ENCODE data around the gene BLACAT1.

The BLACAT1 gene

DNA sequence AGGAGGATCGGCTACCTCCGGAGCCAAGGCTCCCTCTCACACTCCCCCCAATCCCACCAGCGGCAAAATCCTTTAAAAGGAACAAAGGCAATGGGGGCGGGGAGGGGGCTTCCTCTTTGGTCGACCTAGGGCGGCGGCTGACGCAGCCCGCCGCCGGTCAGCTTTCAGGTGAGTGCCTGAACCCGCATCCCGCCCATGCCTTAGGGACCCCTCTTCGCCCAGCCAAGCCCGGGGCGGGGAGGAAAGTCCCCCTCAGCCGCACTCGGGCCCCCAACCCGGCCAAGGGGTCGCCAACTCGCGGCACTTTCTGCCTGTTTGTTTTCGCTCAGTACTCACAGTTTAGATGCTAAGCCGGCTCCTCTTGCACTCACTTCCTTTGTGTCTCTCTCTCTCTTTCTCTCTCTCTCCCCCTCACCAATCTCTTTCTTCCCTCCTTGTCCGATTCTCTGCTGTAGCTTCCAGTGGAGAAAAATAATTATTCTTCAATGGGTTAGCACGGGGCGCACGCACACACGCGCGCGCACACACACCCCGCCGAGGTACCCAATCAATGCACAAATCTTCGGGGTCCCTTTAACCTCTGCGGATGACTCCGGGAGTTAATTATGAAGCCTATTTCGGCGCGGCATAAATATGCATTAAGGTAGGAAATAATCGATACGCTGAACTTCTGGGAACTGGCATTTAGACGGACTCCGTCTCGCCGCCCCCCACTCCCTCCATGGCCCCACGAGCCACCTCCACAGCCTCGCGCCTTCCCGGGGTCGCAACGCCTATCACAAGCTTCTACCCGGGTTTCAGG lies at the start of gene BLACAT1:
Gene BLACAT1, minus strand, starts transcription at position 465 of the 802 bp plus-strand sequence.
- no peak for DNase-seq (ENCODE audit: low read depth)

DNA sequence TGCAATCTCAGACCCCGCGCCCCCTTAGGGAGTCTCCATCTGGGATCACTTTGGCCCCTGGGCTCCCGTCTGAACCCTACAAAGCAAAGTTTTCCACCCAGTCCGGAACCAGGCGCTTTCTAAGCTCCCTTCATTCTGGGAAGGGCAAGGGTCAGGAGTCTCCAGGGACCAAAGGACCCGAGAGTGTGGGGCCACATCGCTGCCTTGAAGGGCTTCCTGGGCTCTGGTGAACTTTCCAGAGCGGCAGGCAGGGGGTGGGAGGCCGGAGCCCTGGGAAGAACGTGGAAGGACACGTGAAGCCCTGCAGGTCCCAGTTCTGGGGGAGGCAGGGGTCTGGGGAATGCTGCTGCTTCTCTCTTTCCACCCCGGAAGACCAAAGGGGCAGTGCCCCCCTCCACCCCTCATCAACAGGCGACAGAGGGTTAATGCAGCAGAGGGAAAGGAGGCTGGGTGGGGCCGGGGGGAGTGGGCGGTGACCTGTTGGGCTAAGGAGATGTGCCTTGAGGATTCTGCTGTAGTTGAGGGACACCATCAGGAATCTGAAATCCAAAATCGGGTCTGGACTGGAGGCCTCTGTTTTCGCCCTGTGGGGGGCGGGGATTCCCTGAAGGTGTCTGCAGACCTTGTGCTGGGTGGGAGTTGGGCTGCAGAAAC lies 49.4 kb upstream of the BLACAT1 start:
- DNase-seq (ENCODE audit: low read depth), result no peak

DNA sequence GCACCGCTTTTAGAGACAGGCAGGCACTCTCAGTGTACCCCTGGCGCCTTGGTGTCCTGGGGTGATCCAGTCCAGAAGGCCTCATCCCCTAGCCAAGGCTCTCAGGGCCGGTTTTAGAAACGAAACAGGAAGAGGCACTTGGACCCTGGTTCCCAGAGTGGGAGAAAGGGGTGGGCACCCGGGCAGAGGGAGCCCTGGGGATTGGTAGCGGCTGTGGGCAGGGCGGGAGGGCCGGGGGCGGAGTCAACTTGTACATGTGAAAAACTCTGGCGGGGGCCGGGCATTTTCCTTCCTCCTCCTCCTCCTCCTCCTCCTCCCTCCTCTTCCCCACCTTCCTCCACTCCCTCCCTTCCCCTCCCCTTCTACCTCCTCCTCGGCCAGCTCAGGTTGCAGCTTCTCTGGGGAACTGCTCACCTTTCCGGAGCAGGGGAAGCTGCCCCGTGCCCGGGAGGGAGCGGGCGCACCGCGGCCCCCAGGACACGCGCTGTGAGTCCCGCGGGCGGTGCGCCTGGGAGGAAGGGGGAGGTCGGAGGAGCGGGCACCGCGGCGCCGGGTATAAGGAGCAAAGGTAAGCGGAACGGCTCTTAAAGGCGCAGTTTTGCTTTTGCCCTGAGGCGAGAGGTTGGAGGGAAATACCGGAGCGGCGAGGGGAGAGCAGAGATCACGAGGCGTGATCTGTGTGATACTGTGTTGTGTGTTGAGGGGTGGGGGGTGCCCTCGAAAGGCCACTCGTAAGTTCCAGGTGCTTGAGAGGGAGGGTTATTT lies 48.6 kb upstream of the BLACAT1 start, which contains the start of gene CDK18:
Gene CDK18, plus strand, starts transcription at position 359 of the 765 bp plus-strand sequence. CDS start 18,499 bp downstream, outside the sequence.
- no peak for DNase-seq (ENCODE audit: low read depth)

DNA sequence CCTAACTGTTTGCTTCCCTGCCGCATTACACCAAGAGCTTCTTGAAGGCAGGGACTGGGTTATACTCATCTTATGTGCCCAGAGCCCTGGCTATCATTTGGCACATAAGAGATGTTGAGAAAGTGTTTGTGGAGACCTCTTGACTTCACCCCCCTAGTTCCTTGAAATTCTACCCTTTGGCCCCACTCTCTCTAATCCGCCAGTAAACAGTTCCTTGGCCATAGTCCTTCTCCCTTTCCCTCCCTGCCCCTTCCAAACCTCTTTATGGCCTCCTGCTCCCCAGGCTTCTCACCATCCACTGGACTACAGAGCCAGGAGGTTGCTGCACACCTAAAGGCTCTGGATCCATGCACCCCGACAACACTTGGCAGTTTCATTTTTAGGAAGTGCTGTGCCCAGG lies 47.1 kb upstream of the BLACAT1 start:
- DNase-seq (ENCODE audit: low read depth), result no peak

DNA sequence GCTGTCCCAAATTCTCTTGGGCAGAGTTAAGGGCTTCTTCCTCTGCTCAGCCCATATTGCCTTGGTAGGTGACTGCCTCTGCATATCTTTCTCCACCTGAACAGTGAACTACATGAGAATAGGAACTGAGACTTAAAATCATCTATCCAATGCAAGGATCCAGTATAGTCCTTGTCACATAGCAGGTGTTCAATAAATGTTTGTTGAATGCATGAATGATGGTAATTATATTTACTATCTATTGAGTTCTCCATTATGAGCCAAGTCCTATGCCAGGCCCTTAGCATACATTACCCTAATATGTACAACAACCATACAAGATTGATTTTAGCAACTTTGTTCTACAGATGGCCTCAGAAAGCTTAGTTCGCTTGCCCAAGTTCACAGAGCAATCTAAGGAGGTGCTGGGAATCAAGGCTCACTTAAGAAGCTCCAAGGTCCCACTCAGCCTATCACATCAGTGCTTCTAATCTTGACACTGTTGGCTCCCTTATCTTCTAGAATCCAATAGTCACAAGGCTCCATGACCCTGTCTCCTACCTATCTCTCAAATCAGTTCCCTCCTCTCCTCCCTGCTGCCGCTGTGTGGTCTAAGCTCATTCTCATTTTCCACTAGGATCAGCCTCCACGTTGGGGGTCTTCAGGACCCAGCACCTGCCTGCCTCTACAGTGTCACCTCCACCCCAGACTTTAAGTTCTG lies 46.4 kb upstream of the BLACAT1 start:
- no peak for DNase-seq (ENCODE audit: low read depth)

DNA sequence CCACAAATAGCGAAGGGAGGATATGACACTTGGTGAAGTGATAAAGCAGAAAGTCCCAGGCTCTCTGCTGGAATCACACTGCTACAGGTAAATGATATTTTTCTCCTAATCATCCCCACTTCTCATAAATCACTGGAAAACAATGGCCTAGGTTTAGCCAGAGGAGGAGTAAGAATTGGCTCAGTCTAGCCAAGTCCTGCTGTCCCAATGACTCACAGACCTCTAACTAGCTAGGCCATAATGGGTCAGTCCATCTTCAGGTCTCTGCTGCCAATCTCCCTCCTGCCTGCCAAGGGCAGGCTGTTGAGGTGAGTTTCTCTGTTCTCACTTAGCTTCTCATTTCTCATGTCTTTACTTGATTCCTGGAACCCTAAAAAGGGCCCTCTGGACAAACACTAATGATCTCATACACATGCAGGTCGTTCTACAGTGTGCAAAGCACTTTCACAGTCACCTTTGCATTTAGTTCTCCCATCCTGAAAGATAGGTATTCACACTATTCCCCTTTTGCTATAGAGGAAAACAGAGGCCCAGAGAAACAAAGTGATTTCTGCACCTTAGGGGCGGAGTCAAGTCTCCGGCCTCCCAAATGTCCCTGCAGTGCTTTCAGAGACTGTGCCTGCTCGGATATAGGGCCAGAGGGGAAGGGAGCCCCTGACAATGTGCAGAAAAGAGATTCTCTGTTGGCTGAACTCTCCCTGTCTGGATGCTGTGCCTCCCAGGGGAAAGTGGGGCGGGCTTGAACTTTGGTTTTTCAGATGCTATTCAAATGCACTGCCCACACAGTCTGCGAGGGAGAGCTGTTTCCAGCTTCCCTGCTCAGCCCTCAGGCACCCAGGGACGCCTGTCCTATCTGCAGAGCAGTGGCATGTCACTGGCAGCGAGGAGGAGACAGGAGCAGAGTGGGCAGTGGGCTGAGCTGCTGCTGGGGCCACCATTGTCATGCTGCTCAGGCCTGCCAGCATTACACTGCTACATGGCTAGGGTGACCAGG lies 44.7 kb upstream of the BLACAT1 start:
- DNase-seq (ENCODE audit: low read depth), result no peak

DNA sequence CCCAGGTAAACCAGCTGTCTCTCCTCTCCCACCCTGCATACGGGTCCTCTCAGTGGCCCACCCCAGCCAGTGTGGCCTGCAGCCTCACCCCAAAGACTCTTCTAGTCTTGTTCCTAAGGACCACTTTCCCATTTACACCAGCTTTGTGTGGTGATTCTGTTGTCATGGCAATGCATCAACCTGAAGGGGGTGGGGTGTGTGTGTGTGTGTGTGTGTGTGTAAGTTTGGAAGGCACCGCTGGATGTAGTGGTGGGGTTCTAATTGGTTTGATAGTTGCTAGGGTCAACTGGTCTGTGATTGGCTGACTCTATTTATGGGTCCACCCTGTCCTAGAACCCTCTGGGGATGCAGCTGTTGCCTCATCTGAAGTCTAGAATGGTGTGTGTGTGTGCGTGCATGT lies 43.9 kb upstream of the BLACAT1 start:
- no peak for DNase-seq (ENCODE audit: low read depth)

DNA sequence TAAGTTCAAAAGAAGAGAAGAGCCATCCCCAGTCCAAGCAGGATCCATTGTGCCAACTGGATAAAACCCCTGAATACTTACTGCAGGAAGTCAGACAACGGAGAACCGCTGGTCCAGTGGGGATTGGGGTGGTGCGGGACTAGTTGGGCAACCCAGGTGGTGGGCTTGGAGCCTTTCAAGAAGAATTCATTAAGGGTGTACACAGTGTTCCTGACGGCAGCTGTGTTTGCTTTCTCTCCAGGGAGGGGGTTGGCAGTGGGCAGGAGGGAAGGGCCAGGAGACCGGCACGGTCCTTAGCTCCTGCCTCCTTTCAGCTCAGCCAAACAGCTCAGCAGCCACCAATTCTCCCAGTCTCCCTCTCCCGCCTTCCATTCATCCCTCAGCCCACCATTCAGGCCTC lies 41.5 kb upstream of the BLACAT1 start:
- DNase-seq (ENCODE audit: low read depth), result no peak

DNA sequence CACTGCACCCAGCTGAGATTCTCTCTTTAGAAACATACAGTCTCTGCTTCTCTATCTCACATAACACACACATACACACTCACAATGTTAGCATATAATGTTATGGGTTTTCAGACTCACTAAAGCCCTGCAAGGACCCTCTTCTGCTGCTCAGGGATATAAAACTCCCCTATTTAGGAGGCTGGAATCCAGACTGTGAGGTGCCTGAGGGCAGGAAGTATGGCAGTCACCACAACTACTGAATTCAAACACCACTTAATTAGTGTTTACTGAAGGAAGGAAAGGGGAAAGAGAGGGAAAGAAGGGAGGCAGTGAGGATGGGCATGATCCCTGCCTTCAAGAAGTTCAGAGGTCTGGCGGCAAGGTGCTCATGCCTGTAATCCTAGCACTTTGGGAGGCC lies 40.8 kb upstream of the BLACAT1 start:
- no peak for DNase-seq (ENCODE audit: low read depth)

DNA sequence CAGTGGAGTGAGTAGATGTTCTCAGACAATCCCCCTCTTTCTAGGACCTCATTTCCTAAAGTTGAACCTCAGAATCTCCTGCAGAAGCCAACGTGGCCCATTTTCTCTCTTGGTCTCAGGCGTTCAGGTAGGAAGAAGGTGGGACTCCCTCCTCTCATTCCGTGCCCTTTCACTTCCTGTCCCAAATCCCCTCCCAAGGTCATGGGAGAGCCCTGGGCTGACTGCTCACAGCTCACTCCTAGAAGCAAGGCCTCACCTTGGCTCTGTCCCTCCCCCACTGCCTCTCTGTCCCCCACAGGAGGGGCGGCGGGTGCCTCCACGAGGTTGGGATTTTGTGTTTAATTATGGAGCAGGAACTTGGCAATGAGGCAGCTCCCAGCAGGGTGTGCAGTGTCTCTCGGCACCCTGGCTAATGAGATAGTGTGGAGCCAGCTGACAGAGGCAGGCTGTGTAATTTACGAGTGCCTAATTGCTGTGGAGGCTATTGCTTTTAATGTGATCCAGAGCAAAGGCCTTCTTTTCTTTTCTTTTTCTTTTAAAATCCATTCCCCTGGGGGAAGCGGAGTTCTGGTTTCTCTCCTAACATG lies 39.5 kb upstream of the BLACAT1 start:
- no peak for DNase-seq (ENCODE audit: low read depth)

DNA sequence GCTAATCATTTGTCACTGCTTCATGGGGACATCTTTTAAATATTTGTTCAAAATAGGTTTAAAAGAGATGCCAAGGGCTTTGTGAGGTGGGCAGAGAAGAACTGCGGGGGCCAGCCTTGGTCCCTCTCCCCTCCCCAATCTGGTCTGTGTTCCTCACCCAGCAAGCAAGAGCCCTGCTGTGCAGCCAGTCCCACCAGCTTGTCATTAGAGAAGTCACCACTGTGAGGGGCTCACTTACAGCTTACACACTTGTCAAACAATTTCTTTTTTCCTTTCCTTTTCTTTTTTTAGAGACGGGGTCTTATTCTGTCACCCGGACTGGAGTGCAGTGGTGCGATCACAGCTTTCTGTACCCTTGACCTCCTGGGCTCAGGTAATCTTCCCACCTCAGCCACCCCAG lies 38.3 kb upstream of the BLACAT1 start:
- no peak for DNase-seq (ENCODE audit: low read depth)

DNA sequence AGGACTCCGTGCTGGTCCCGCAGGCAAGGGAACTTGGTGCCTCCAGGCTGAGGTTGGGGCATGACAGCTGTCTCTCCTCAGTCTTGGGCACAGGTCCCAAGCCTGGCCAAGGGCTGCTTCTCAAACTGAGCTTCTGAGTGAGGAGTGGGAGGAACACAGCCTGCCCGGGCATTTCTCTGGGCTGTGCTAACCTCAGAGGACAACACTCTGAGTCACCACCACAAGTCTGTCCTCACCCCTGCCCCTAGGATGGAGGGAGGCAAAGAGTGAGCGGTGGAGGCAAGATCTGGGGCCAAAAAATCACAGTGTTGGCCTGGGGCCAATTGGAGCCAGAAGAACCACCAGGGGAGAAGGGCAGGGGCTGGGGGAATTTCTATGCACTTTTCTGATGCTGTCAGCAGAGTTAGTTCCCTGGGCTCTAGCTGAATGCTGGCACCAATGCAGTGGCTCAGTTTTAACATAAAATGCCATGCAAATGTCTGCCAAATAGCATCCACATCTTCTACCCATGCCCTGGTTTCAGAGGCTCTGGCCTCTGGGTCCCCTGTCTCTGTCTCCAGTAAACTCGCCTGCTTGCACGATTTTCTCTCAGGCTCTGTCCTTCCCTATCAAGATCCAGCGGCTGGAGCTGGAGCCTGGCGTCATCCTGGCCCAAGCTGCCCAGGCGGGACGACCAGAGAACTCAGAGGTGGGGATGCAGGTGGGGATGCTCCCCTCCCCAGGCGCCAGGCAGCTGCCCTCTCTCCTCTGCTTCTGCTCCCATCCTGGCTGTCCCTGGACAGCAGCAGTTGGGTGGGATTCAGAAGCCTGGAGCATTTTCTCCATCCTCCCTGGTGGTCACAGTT lies 37.6 kb upstream of the BLACAT1 start:
- peak; percentile 22 for DNase-seq (ENCODE audit: low read depth)

DNA sequence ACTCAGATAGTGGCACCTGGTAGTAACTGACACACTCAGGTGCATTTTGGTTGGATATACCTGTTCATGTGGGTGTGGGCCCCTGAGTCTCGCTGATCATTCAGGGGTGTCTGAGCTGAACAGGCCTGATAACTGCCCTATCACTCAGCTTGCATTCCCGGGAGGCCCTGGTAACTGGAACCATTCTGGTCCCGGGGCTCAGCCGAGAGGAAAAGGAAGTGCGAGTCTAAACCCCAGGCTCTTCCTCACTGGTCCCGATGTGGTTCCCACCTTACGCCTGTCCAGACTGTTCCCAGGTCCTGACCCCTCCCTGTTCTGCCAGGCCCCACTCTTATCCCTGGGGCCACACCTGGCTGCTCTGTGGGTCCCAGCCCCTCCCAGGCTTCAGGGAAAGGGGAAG lies 36.9 kb upstream of the BLACAT1 start:
- no peak for DNase-seq (ENCODE audit: low read depth)

DNA sequence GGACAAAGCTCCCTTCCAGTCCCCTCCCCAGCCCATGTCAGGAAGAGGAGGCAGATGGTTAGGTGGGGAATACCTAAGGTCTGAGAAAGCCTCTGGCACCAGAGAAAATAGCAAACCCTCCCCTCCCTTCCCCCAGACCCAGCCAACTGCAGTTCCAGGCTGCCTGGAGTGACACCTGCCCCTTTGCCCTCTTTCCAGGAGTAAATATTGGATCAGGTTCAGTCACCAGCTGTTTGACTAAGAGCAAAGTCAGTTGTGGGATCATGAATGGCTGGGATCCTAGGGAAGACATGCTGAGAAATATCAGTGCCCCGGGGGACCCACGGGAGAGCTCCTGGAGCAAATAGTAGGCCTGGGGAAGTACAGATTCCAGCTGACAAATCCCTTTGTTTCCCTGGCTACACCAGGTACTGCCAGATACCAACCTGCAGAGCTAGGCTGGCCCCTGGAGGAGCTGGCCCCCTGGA lies 36.4 kb upstream of the BLACAT1 start:
- DNase-seq (ENCODE audit: low read depth), result no peak

DNA sequence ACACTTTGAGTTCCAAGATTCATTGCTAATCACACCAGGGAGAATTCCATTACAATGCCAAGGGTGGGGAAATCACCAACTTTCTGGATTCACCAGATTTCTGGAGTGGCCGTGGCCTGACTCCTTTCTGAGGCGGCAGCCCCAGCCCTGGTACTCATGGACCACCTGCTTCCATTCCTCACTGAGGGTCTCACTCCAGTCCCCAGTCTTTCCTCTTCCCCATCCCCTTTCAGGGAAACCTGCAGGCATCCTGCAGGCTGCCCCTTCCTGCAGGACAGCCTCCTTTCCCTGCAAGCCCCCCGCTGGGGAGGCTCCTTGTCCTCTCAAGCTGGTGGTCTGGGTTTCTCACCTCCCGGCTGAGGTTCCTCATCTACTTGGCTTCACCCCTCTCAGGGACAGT lies 35.9 kb upstream of the BLACAT1 start:
- DNase-seq (ENCODE audit: low read depth), result no peak

DNA sequence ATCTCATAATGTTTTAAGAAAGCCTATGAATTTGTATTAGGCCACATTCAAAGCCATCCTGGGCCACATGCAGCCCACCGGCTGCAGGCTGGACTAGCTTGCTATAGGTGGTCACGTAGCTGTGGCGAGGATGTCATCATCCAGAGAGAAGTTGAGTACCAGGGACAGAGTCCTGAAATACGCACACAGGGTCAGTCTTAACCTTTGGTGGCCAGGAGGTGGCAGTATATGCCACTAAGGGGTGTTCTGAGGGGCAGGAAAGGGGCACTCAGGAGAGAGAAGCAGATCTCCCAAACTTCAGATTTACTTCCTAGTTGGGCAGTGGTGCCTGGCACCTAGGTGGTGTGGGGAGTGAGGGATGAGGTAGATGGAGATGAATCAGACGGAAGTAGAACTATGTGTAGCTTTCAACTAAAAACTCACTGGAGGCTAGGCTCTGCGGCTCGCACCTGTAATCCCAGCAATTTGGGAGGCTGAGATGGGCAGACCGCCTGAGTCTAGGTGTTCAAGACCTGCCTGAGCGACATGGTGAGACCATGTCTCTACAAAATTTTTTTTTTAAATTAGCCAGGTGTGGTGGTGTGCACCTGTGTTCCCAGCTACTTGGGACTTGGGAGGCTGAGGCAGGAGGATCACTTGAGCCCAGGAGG lies 32.4 kb upstream of the BLACAT1 start:
- peak; percentile 30 for DNase-seq (ENCODE audit: low read depth)

DNA sequence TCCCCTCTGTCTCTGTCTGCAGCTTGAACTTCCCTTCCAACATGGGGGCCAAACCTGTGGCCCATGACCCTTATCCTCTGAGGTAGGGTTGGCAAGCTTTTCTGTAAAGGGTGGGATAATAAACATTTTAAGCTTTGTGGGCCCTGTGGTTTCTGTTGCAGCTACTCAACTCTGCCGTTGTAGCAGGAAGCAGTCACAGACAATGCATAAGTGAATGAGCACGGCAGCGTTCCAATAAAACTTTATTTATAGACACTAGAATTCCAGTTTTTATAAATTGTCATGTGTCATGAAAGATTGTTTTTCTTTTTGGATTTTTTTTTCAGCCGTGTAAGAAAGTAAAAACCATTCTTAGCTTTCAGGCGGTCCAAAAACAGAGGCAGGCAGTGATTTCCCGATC lies 30.4 kb upstream of the BLACAT1 start:
- DNase-seq (ENCODE audit: low read depth), result no peak

DNA sequence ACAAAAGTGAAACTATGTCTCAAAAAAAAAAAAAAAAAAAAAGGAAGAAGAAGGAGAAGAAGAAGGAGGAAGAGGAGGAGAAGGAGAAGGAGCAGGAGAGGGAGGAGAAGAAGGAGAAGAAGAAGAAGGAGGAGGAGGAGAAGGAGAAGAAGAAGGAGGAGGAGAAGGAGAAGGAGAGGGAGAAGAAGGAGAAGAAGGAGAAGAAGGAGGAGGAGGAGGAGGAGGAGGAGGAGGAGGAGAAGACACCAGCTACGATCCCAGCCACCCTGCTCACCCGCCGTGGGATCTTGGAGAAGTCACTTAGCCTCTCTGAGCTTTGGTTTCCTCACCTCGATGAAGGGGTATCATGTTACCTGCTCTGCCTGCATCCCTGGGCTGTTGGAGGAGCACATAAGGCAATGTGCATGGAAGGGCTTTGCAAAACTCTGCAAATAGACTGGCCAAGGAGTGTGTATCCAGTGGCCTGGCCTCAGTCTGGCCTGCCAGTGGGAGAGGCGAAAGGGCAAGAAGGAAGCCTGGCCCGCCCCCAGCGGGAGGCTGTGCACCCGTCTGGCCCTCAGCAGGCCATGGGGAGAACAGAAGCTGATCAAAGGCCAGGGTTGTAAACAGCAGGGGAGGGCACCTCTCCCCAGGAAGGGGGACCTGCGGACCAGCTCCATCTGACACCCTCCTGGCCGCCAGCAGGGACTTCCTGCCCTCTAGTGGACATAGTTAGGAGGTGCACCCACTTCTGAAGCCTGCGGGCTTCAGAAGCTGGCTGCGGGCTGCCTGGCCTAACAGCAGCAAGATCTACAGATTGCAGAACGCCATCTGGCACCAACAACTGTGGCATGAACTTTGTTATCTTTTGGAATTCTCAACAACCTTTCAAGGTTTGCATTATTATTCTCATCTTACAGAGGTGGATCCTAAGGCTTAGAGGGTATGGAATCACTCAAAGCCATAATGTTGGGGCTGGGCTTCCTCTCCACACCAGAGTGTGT lies 29.4 kb upstream of the BLACAT1 start:
- peak; percentile 40 for DNase-seq (ENCODE audit: low read depth)
